GM19455 (cell line): ENCODE measurements around the gene ALAS2.
"Not testable (repeated sequence)": the region's sequence is repeated elsewhere in the genome, so short reads cannot be mapped to it uniquely, and the experiment has no call there.

Experiments used
- ATAC-seq: cut with Tn5 transposase; IDR thresholded peaks from one replicate; pipeline ENCODE4 v1.9.1; 2021; ENCODE audit not compliant: unreplicated experiment

The ALAS2 gene

DNA sequence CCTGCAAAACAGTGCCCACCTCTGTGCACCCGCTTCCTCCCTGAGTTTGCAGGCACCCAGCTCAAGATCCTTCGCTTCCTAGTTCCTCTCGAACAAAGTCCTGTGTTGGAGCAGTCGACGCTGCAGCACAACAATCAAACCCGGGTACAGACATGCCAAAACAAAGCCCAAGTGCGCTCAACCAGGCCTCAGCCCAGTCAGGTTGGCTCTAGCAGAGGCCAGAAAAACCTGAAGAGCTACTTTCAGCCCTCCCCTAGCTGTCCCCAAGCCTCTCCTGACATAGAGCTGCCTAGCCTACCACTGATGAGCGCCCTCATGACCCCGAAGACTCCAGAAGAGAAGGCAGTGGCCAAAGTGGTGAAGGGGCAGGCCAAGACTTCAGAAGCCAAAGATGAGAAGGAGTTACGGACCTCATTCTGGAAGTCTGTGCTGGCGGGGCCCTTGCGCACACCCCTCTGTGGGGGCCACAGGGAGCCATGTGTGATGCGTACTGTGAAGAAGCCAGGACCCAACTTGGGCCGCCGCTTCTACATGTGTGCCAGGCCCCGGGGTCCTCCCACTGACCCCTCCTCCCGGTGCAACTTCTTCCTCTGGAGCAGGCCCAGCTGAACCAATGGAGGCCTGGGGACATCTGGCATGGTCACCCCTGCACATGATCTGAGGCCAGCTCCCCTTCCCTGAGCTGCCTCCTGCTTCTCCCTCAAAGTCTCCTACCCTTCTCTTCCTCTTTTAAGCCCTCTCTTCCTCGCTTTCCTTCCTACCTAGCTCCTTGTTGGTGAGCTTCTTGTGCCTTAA, 23.8 kb downstream of the ALAS2 start:
- ATAC-seq: no peak

DNA sequence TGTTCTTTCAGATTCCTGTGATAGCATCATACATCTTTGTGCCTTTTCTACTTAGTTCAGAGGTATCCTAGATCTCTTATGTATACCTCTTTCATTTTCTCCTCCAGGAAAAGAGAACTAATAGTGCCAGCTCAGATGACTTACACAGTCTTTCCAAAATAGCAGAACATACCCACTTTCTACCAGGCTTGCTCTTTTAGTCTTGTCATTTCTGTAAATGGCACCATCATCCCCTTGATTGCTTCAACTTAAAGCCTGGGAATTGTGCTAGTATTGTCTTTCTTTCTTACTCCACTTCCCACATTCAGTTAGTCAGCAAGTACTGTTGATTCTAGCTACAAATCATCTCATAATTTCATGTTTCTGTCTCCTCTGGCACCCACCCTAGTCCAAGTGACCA, 25.5 kb downstream of the ALAS2 start:
- no peak for ATAC-seq

DNA sequence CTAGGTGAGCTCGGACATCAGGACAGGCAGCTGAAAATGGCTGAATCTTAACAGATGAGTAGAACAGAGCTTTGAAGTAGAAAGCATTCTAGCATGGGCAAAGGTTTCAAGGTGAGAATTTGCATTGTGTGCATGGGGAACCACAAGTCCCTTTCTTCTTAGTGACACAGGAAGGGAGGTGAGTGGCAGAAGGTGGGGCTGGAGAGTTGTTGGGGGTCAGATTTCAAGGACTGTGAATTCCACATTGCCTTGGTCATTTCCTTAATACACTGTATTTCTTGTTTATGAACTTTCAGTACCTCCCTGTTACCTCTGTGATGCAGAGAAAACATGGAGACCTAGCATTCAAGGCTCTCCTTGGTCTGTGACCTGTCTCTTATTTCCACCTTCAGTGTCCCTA, 26.5 kb downstream of the ALAS2 start:
- ATAC-seq: no peak

- ATAC-seq: peak; percentile 93
Observed at GRCh38 chrX:54999717-55000598, 30.8 kb downstream of the ALAS2 start, which contains the start of gene APEX2. Gene APEX2, plus strand, starts transcription at chrX:55000363. Its CDS starts 60 bp downstream, at chrX:55000423.

DNA sequence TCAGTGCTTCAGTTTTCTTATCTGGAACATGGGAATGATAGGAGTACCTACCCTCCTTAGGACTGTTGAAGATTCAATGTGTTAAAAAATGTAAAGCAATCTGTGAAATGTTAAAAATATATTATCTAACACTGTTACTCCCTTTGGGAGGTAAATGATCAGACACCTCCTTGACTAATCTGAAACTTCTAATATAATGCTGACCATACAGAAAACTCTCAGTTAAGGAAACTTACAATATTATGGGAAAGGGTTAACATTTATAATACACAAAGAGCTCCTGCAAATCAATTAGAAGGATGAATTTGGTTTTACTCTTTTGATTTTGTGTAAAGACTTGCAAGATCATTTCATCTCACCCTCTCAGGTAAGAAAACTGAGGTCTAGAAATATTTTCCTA, 35.2 kb downstream of the ALAS2 start:
- no peak for ATAC-seq

DNA sequence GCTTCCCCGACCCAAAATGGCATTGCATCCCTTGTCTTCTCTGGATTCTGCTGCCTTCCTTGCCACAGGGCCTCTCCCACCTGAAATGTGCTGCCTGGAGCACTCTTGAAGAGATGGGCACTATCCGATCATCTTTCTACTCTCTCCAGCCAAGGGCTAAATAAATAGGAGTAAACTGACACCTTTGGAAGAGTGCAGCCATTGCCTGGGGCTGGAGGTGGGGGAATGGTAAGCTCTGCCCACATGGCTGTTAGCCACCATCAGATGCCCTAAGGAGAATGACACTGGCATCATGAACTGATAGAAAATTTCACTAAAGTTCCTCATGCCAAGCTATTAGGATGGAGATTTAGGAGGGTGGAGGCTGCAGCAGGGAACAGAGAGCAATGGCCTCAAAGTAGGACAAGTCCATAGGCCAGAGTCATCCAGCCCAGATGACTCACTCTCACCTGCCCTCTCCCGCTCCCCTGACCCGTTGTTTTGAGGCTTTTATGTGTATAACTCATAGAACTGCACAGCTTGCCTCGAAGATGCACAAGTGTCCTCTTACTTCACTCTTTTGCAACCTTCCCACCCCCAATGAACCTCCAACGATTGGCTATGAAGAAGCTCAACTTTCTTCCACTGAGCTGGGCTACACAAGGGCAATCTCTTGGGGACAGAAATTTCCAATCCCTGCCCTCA, 36.0 kb downstream of the ALAS2 start:
- no peak for ATAC-seq

GRCh38 chrX:54994099-54994498, 36.7 kb downstream of the ALAS2 start, which contains the start of gene PFKFB1:
Gene PFKFB1, minus strand, starts transcription at chrX:54994188. Its CDS starts 181 bp downstream, at chrX:54994007.
- no peak for ATAC-seq

- no peak for ATAC-seq
Observed at GRCh38 chrX:54992911-54993622, 37.7 kb downstream of the ALAS2 start.

DNA sequence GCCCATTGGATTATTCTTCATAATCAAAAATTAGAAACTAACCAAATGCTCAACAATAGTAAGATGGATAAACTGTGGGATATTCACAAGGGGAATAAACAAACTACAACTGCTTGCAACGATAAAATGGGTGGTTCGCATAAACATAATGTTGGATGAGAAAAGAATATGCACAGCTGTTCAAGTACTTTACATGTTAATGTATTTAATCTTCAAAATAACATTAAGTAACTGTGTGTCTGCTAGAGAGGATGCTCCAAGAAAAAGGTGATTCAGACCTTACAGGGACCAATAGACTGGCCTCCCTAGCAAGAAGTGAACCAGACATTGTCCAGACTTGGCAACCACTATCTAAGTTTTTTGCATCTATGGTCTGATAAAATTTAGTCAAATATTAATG, 39.1 kb downstream of the ALAS2 start:
- ATAC-seq: no peak

- not testable (repeated sequence) for ATAC-seq
Observed at GRCh38 chrX:54983306-54983705, 47.5 kb downstream of the ALAS2 start.

GRCh38 chrX:54980334-54980733, 50.4 kb downstream of the ALAS2 start:
- no peak for ATAC-seq

GRCh38 chrX:54979432-54979831, 51.3 kb downstream of the ALAS2 start:
- ATAC-seq: no peak

- no peak for ATAC-seq
Observed at GRCh38 chrX:54978448-54978847, 52.3 kb downstream of the ALAS2 start.

DNA sequence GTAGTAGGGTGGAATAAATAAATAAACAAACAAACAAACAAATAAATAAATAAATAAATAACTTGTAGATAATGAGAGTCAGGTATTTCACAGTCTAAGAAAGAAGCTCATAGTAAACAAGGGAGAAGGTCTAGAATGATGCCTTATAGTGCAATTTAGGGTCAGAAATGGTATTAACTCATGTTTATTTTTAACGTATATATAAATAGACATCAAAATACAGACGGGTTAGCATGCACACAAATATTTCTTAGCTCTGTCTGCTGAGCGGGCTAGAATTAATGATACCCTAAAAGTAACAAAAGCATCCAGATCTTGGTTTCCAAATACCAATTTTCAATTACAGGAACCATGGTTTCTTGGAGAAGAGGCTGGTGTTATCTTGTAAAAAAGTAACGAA, 53.4 kb downstream of the ALAS2 start:
- ATAC-seq: no peak

GRCh38 chrX:54964766-54965497, 65.8 kb downstream of the ALAS2 start:
- ATAC-seq: no peak

DNA sequence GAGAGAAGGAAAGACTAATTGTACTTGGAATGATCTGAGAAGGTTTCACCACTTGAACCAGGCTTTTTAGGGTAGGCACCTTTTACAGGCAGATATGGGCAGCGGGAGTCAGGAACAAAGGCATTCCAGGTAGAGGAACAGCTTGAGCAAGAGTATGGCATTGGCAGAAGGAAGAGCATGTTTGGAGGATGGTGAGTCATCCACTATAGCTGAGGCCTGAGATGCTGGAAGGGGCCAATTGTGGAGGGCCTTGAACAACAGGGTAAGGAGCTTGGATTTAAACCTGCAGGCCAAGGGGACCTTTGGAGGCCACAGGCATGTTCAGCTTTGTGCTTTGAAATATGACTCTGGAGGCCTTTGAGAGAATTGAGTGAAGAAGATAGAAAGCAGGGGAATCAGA, 69.0 kb downstream of the ALAS2 start:
- ATAC-seq: no peak
